HG02571 (cell line): Measurements from ENCODE around the gene C15orf40.

Experiments
- ATAC-seq: cut with Tn5 transposase; IDR thresholded peaks from one replicate; pipeline ENCODE4 v1.9.1; 2021; ENCODE audit warnings: mild to moderate bottlenecking, moderate library complexity; ENCODE audit not compliant: unreplicated experiment

Gene C15orf40

DNA sequence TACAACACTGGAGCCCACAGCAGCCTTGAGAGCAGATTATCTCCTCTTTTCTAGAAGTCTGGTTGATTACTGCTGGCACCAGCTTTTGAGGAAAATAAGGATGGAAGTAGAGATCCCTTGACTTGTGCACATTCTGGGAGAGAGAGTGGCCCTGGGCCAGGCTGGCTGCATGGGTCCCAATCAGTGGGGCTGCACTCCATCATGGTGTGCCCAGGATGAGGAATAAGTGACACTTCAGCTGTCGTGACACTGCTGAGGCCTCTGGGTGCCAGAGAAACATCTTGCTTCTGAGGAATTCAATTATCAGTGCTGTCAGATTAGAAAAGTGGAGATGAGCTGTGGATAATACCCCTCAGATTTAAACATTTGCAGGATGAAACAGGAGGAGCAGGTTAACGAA is 16.4 kb downstream of the C15orf40 start:
- ATAC-seq = no peak

- ATAC-seq = no peak
These were observed 18.3 kb downstream of the C15orf40 start for GRCh38 chr15:82993144-82993543.

GRCh38 chr15:82992436-82992998 is 18.9 kb downstream of the C15orf40 start:
- ATAC-seq = no peak

- peak; percentile 18 for ATAC-seq
These were observed 25.0 kb downstream of the C15orf40 start for GRCh38 chr15:82986442-82986780.

GRCh38 chr15:82985688-82986441 is 25.6 kb downstream of the C15orf40 start, which contains the start of gene RAMAC:
RAMAC (plus strand) TSS chr15:82986210; CDS start chr15:82989019, 2,809 bp downstream.
- ATAC-seq = peak; percentile 95

DNA sequence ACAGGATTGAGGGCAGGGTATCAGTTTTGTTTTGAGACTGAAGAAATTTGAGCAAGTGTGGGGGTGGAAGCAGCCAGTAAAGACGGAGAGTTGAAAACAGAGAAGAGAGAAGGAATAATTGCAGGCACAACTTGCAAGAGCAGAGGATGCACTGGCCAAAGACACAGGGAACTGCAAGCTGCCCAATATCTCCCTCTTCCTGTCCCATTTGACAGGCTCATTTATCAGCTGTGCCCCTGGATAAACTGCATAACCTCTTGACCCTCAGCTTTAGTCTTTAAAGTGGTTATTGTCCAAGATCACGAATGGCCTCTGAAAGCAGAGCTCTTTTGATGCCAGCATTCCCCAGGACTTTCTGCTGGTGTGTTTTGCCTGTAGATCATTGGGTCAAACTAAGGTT is 30.5 kb downstream of the C15orf40 start:
- ATAC-seq = no peak

DNA sequence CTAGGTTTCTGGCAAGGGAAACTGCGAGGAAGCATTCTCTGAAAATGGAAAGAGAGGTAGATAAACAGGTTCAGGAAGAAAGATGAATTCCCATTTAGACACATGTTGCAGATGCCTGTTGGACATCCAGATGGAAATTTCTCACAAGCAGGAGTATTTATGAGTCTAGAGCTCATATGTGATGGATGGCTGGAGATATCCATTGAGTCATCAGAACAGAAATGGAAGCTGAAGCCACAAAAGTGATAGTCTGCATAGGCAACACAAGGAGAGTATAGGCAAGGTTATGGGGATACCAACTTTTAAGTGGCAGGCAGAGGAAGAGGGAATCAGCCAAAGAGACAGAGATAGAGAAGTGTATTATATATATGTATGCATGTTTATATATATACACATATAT is 31.7 kb downstream of the C15orf40 start:
- no peak for ATAC-seq

GRCh38 chr15:82978438-82978837 is 33.0 kb downstream of the C15orf40 start:
- no peak for ATAC-seq

DNA sequence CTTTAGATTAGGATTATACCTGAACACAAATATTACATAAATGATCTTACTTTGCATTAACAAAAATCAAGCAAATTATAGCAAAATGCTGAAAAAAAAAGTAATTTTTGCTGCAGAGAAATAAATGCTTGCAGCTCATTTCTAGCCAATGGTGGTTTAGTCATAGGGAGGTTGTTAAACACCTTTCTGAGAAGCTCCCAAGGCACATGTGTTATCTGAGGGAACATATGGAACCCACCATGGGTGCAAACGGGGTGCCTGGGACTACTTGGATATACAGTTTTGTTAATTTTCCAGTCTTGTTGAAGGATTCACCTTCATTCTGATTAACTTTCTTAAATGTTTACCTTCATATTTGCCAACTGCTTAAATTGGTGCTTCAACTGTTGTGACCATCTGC is 34.4 kb downstream of the C15orf40 start:
- ATAC-seq = no peak

DNA sequence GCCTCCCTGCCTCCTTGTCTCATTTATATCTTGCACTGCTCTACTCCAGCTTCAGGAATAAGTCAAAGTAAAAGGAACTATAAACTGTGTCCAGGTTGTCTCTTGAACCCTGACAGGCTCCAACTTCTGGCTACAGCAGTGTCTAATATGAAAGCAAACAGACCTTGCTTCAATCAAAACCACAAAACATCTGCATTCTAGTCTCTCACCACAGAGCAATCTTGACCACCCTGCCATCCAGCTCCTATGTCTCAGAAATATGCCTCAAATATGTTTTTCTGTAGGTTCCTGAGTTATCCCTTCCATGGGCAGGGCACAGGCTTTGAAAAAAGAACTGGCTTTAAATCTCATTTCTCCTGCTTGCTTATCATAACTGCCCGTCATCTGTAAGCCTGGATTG is 38.4 kb downstream of the C15orf40 start:
- ATAC-seq = no peak

- ATAC-seq = no peak
These were observed 40.0 kb downstream of the C15orf40 start for GRCh38 chr15:82971218-82971984.

- ATAC-seq = no peak
These were observed 40.7 kb downstream of the C15orf40 start for GRCh38 chr15:82970696-82971095.

DNA sequence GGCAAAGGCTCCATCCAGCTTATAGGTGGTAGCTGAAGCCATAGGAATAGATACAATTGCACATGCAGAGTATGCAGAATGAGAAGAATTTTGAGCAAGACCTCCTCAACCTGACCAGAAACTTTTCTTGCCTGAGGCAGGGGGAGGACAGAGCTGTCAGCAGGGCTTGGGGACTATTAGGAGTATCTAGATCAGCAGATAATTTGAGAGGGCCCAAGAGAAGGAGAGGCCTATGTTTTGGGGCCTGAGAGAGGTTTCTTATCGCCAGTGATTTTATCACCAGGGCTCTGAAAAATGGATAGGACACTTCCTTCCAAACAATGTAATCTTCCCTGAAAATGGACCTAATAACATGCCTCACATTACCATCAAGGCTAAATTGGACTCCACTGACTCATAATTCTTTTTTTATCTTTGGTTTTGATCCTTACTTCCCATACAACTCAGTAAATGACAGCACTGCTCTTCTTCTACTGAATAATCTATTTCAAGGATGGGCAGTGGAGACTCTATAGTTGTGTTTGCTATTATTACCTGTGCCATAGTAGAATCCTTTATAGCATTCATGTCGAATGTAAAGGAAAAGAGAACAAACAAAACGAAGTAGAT is 41.3 kb downstream of the C15orf40 start:
- no peak for ATAC-seq

DNA sequence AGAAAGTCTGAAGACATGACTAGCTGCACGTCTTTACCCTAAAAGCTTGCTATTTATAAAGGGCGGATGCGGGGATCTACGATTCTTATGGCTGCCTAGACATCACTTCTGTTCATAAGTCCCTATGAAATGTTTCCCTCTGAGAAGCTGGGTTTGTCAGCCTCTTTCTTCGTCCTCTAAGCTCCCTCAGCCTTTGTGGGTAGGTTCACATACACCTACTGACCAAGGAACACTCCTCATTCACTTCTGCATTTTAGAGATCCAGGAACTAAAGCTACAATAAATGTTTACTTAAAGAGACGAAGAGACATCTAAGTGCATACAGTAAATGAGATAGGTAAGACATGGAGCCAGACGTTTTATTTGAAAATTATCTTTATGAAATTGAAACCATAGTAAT is 42.1 kb downstream of the C15orf40 start:
- ATAC-seq = no peak

DNA sequence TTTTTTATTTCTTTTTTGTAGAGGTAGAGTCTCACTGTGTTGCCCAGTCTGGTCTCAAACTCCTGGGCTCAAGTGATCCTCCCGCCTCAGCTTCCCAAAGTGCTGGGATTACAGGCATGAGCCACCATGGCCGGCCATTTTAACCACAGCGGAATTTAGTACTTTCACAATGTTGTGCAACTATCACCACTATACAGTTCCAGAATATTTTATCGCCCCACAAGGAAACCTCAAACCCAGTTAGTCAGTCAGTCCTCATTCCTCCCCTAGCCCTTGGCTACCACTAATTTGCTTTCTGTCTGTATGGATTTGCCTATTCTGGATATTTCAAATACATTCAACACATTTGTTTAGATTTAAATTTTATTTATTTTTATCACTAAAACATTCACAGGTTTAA is 43.4 kb downstream of the C15orf40 start:
- ATAC-seq = no peak

- peak; percentile 56 for ATAC-seq
These were observed 44.8 kb downstream of the C15orf40 start for GRCh38 chr15:82966671-82967071.

DNA sequence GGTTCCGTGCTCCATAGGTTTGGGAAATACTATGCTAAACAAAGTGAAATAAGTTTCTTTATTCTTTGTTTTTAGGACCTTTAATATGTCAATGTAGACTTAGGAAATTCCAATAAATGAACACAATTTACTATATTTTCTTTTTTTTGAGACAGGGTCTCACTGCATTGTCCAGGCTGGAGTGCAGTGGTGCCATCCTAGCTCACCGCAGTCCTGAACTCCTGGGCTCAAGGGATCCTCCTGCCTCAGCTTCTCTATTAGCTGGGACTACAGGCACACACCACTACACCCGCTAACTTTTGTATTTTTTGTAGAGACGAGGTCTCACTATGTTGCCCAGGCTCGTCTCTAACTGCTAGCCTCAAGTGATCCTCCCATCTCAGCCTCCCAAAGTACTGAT is 46.5 kb downstream of the C15orf40 start:
- ATAC-seq = no peak

DNA sequence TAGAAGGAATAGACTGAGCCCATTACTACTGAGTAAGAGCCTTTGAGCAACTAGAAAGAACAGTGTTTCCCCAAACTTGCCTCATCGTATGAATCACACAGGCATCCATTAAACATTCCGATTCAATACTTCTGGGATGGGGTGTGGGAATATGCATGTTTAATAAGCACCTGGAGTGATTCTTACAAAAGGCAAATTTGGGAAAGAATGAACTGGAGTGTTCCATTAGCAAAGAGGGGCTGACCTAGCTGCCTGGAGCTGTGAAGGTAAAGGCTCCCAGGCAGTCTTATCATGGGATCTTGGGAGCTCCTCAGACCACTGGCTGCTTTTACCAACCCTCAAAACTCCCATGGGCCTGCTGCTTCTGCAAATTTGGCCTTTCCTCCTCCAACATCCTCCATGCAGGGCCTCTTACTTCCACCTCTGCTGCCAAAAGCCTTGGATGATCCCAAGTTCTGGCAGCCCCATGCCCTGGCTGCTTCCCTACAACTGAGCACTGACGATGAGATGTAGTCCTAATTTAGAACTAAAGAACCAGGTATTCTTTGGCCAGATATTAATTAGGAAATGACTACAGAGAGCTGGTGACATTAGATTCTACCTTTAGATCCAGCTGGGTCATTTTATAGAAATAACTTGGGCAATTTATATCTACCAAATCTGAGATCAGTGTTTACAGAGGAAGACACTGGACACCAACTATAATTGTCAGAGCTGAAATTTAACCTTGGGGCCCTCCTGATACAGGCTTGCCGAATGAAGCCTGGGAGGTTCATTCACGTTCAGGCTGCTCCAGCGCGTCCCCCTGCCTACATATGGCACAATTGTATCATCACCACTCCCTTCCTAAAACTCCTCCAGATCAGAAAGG is 47.7 kb downstream of the C15orf40 start:
- no peak for ATAC-seq

DNA sequence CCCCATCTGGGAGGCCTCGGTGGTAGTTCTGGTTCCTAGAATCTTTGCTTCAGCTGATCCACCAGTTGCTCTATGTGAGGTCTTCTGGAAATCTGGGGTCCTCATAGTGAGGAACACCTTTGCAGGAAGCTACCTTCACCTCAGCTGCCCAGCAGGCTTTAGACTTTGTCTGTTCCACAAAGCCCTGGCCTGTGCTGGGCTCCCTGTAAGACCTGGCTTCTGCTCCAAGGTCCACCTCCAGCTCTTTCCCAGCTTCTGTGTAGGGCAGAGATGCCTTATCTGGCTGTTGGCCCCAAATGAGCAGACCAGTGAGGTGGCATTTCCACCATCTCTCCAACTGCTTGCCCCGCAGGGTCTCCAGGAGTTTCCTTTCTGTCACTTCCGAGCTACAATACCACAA is 50.7 kb downstream of the C15orf40 start:
- ATAC-seq = no peak

- ATAC-seq = no peak
These were observed 52.0 kb downstream of the C15orf40 start for GRCh38 chr15:82959423-82959822.

DNA sequence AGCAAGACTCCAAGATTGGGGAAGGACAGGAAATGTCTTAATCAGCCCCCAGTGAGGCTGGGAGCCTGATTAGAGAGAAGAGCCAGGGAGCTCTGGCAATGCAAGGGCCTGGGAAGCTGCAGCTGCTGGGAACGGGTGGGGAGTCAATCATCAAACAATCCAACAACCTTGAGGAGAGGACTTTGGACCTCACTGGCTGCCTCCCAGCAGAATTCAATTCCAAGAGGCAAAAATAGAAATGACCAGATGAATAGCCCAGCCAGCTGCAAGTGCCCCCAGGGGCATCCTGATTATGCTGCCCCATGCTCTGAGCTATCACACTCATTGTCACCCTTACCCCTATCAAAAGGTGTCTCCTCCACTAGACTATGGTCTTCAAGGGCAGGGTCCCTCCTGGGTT is 52.8 kb downstream of the C15orf40 start:
- no peak for ATAC-seq
